H1 (cell line): Measurements from ENCODE around the gene ADGRG2. TPM values are rescaled to one million over a fixed set of nuclear protein-coding genes. Genes with fewer than 3 reads are reported as not detected.

Source experiments
- polyA plus RNA-seq, 7 experiments: library from polyadenylated mRNA; depleted of rRNA in 3 of 7; stranded (reverse) in 5 of 7; unstranded in 2 of 7; fragments of >200 nt in 5 of 7; fragments of 200-250 nt in 2 of 7; gene quantifications; 1 replicate in 5 of 7; 2 replicates in 1 of 7; 4 replicates in 1 of 7; pipeline versions ENCODE4 v1.2.1 to v1.2.3, GENCODE V29; 2011 to 2013; ENCODE audit warnings: missing spikeins in 2 of 7, mixed read lengths in 2 of 7
- total RNA-seq: library from RNA; stranded (reverse); fragmentation: NEBNext Ultra II Directional; extraction: Animal tissue kit (Norgen Biotek cat#: 25700); gene quantifications from 2 replicates; pipeline ENCODE4 v1.2.1, GENCODE V29; 2021
- TF ChIP-seq, protein P1 (sequence below): fragments of 300-600 bp; sonication (generic); IDR thresholded peaks from 2 replicates; pipeline ENCODE4 v1.7.1; 2012; ENCODE audit warnings: low read length, moderate library complexity, mild to moderate bottlenecking, inconsistent platforms; ENCODE audit not compliant: insufficient replicate concordance

The ADGRG2 gene
- total and polyA plus RNA-seq, 2 of the 8 experiments (the other 6 are each of a cell fraction or from before 2014, with no cell fraction given): 8.9 to 13.3 TPM

DNA sequence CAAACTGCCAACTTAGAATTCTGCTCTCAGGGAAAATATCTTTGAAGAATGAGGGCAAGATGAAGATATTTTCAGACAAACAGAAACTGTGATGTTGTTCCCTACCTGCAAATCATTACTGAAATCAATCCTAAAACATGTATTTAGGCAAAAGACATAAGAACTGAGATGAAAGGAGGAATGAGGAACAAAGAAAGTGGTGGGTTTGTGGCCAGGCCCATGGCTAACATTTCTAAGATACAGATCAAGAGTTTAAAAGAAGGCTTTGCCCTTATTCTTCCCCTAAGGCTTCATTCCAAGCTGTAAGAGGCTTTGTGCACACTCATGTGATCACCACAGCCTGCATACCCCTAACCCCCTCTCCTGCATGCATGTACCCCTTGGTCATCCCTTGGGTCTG lies 46.5 kb downstream of the ADGRG2 start (continued):
- TF ChIP-seq, protein P1, sequence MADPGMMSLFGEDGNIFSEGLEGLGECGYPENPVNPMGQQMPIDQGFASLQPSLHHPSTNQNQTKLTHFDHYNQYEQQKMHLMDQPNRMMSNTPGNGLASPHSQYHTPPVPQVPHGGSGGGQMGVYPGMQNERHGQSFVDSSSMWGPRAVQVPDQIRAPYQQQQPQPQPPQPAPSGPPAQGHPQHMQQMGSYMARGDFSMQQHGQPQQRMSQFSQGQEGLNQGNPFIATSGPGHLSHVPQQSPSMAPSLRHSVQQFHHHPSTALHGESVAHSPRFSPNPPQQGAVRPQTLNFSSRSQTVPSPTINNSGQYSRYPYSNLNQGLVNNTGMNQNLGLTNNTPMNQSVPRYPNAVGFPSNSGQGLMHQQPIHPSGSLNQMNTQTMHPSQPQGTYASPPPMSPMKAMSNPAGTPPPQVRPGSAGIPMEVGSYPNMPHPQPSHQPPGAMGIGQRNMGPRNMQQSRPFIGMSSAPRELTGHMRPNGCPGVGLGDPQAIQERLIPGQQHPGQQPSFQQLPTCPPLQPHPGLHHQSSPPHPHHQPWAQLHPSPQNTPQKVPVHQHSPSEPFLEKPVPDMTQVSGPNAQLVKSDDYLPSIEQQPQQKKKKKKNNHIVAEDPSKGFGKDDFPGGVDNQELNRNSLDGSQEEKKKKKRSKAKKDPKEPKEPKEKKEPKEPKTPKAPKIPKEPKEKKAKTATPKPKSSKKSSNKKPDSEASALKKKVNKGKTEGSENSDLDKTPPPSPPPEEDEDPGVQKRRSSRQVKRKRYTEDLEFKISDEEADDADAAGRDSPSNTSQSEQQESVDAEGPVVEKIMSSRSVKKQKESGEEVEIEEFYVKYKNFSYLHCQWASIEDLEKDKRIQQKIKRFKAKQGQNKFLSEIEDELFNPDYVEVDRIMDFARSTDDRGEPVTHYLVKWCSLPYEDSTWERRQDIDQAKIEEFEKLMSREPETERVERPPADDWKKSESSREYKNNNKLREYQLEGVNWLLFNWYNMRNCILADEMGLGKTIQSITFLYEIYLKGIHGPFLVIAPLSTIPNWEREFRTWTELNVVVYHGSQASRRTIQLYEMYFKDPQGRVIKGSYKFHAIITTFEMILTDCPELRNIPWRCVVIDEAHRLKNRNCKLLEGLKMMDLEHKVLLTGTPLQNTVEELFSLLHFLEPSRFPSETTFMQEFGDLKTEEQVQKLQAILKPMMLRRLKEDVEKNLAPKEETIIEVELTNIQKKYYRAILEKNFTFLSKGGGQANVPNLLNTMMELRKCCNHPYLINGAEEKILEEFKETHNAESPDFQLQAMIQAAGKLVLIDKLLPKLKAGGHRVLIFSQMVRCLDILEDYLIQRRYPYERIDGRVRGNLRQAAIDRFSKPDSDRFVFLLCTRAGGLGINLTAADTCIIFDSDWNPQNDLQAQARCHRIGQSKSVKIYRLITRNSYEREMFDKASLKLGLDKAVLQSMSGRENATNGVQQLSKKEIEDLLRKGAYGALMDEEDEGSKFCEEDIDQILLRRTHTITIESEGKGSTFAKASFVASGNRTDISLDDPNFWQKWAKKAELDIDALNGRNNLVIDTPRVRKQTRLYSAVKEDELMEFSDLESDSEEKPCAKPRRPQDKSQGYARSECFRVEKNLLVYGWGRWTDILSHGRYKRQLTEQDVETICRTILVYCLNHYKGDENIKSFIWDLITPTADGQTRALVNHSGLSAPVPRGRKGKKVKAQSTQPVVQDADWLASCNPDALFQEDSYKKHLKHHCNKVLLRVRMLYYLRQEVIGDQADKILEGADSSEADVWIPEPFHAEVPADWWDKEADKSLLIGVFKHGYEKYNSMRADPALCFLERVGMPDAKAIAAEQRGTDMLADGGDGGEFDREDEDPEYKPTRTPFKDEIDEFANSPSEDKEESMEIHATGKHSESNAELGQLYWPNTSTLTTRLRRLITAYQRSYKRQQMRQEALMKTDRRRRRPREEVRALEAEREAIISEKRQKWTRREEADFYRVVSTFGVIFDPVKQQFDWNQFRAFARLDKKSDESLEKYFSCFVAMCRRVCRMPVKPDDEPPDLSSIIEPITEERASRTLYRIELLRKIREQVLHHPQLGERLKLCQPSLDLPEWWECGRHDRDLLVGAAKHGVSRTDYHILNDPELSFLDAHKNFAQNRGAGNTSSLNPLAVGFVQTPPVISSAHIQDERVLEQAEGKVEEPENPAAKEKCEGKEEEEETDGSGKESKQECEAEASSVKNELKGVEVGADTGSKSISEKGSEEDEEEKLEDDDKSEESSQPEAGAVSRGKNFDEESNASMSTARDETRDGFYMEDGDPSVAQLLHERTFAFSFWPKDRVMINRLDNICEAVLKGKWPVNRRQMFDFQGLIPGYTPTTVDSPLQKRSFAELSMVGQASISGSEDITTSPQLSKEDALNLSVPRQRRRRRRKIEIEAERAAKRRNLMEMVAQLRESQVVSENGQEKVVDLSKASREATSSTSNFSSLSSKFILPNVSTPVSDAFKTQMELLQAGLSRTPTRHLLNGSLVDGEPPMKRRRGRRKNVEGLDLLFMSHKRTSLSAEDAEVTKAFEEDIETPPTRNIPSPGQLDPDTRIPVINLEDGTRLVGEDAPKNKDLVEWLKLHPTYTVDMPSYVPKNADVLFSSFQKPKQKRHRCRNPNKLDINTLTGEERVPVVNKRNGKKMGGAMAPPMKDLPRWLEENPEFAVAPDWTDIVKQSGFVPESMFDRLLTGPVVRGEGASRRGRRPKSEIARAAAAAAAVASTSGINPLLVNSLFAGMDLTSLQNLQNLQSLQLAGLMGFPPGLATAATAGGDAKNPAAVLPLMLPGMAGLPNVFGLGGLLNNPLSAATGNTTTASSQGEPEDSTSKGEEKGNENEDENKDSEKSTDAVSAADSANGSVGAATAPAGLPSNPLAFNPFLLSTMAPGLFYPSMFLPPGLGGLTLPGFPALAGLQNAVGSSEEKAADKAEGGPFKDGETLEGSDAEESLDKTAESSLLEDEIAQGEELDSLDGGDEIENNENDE: no peak
